DND-41 (cell line): ENCODE data around the gene GRM7.

Experiments
- ATAC-seq: fragments of 200-7000 bp; cut with Tn5 transposase; 3 replicates; pipeline ENCODE4 v1.9.1; 2021; ENCODE audit warnings: low read depth; ENCODE audit not compliant: insufficient read depth
- DNase-seq: peaks from one replicate; pipeline ENCODE4 v3.0.0-alpha.2; 2020
- H2AFZ ChIP-seq: 2 replicates; pipeline ENCODE4 v1.6.0; 2012; ENCODE audit warnings: low read depth, low read length
- H3K27ac ChIP-seq: 2 replicates; pipeline ENCODE4 v1.5.1; 2012; ENCODE audit warnings: low read length, inconsistent platforms
- H3K27me3 ChIP-seq: fragments of 200-600 bp; sonication (generic); 2 replicates; pipeline ENCODE4 v1.6.0; 2012; ENCODE audit warnings: low read length, mild to moderate bottlenecking, inconsistent platforms; ENCODE audit not compliant: insufficient read depth, poor library complexity
- H3K36me3 ChIP-seq: 2 replicates; pipeline ENCODE4 v1.5.1; 2012; ENCODE audit warnings: low read length, inconsistent platforms; ENCODE audit not compliant: insufficient read depth
- H3K4me1 ChIP-seq: 2 replicates; pipeline ENCODE4 v1.5.1; 2012; ENCODE audit warnings: mild to moderate bottlenecking, low read length; ENCODE audit not compliant: insufficient read depth
- H3K4me2 ChIP-seq: 2 replicates; pipeline ENCODE4 v1.6.0; 2012; ENCODE audit warnings: mild to moderate bottlenecking, moderate library complexity, low read length, inconsistent platforms; ENCODE audit not compliant: insufficient read depth
- H3K4me3 ChIP-seq, 2 experiments: fragments of 200-600 bp in 1 of 2; shearing (Covaris generic) in 1 of 2; 2 replicates each; pipeline ENCODE4 v1.5.1; 2012 to 2016; ENCODE audit warnings: inconsistent platforms in 2 of 2, low read length in 2 of 2, mild to moderate bottlenecking in 2 of 2, low read depth in 1 of 2, moderate library complexity in 1 of 2
- H3K79me2 ChIP-seq: 2 replicates; pipeline ENCODE4 v1.6.0; 2012; ENCODE audit warnings: low read length, inconsistent platforms; ENCODE audit not compliant: insufficient read depth
- H3K9ac ChIP-seq: 2 replicates; pipeline ENCODE4 v1.6.0; 2012; ENCODE audit warnings: low read depth, mild to moderate bottlenecking, inconsistent platforms, low read length, moderate library complexity
- H3K9me3 ChIP-seq: 2 replicates; pipeline ENCODE4 v1.5.1; 2012; ENCODE audit warnings: low read length, moderate library complexity, mild to moderate bottlenecking, inconsistent platforms; ENCODE audit not compliant: insufficient read depth, severe bottlenecking
- H4K20me1 ChIP-seq: 2 replicates; pipeline ENCODE4 v1.6.0; 2012; ENCODE audit warnings: low read length; ENCODE audit not compliant: insufficient read depth
- EZH2 ChIP-seq: IDR thresholded peaks from 3 replicates; pipeline ENCODE4 v1.6.1; 2012; ENCODE audit warnings: borderline replicate concordance, low read depth, mild to moderate bottlenecking, moderate library complexity, low read length, inconsistent platforms; ENCODE audit not compliant: severe bottlenecking
- TF ChIP-seq, protein P1 (sequence below): IDR thresholded peaks from 2 replicates; pipeline ENCODE4 v1.5.1; 2012; ENCODE audit warnings: borderline replicate concordance, low read length, moderate library complexity, mild to moderate bottlenecking; ENCODE audit not compliant: poor library complexity, severe bottlenecking; ENCODE audit errors: extremely low read depth

GRM7 gene

DNA sequence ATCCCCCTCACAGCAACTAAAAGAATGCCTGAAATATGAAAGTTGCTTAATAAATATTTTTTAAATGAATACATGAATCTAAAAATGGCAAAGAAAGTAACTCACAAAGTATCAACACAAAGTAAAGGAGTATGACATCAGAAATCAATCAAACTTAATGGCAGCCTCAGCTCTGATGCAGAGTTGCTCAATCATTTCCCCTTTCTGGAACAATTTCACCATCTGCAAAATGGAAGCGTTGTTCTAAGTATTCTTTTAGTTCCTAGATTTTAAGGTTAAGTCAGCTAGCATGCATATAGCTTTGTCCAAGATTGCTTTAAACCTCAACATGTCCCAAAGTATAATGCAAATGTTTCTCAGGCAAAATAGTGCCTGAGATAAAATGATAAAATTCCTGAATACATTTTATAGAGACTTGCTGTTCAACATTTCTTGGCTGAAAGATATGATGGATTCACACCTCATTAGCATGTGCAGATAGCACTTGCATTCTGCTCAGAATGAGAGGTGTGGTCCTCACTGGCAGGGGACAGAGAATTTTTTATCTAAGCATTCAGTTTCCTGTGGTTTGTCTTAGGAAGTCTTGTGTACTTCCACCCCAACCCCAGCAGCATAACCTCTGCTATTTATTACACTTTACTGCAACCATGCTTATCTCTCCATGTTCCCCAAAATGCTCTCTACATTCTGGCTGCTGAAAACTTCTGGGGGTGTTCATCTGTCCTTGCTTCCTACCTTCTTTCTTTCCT is 429.3 kb downstream of the GRM7 start:
- Histone ChIP-seq H2AFZ (no peak overlapping the region), H4K20me1 (no peaks in the 10 kb centered on the region), H3K27ac (no peak overlapping the region), H3K4me2 (no peak overlapping the region), H3K79me2 (no peaks in the 10 kb centered on the region), H3K36me3 (no peaks in the 10 kb centered on the region), H3K4me3 (no peak overlapping the region), H3K4me1 (no peaks in the 10 kb centered on the region), H3K9ac (no peak overlapping the region), H3K9me3 (no peaks in the 10 kb centered on the region), H3K27me3 (no peaks in the 10 kb centered on the region)
- TF ChIP-seq EZH2 = no peak
- TF ChIP-seq, protein P1, sequence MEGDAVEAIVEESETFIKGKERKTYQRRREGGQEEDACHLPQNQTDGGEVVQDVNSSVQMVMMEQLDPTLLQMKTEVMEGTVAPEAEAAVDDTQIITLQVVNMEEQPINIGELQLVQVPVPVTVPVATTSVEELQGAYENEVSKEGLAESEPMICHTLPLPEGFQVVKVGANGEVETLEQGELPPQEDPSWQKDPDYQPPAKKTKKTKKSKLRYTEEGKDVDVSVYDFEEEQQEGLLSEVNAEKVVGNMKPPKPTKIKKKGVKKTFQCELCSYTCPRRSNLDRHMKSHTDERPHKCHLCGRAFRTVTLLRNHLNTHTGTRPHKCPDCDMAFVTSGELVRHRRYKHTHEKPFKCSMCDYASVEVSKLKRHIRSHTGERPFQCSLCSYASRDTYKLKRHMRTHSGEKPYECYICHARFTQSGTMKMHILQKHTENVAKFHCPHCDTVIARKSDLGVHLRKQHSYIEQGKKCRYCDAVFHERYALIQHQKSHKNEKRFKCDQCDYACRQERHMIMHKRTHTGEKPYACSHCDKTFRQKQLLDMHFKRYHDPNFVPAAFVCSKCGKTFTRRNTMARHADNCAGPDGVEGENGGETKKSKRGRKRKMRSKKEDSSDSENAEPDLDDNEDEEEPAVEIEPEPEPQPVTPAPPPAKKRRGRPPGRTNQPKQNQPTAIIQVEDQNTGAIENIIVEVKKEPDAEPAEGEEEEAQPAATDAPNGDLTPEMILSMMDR = no peak
- no peak for DNase-seq
- no peak for ATAC-seq

DNA sequence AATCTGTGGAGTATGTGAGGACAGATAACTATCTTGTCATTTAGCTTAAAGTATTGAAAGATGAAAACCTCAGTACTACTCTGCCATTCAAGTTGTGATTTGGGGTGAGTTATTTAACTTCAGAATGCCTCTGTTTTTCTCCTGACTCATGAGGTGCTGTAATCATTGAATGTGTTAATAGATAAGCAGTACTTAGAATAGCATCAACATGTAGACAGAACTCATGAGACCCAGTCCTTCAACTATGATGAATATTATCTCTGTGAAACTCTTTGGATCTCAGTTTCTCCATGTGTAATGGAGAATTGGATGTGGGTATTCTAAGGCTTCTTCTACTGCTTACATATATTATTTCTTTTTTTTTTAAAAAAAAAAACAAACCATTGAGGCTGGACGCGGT is 431.4 kb downstream of the GRM7 start:
- no peaks in the 10 kb centered on the region for H3K4me1 ChIP-seq
- DNase-seq (no peak), ATAC-seq (no peak)
- no peak overlapping the region for H3K4me2 ChIP-seq
- no peaks in the 10 kb centered on the region for H3K27me3 ChIP-seq
- TF ChIP-seq, protein P1 = no peak
- TF ChIP-seq EZH2 = no peak
- no peaks in the 10 kb centered on the region for H3K9me3 ChIP-seq
- H3K27ac ChIP-seq = no peak overlapping the region
- no peaks in the 10 kb centered on the region for H3K36me3 ChIP-seq
- no peak overlapping the region for H3K9ac ChIP-seq
- H2AFZ ChIP-seq = no peak overlapping the region
- no peaks in the 10 kb centered on the region for H3K79me2 ChIP-seq
- no peaks in the 10 kb centered on the region for H4K20me1 ChIP-seq
- H3K4me3 ChIP-seq = no peak overlapping the region

DNA sequence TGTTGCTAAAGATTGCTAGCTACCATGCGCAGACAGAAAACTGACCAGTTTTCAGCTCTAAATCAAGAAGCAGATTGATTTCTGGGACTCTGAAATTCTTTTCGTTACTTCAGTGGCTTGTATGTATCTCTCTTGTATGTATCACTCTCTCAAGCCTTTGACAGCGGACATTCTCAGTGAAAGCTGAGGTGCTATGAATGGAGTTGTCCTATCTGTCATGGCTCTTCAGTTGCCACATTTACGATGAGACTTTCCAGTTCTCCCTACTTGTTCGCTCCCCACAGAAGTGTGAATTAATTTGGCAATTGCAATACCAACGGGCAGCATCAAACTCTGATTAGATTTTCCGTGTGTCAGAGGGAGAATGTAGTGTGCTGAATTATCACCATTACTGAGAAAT is 432.4 kb downstream of the GRM7 start:
- Histone ChIP-seq H3K79me2 (no peaks in the 10 kb centered on the region), H3K36me3 (no peaks in the 10 kb centered on the region), H4K20me1 (no peaks in the 10 kb centered on the region), H3K27ac (no peak overlapping the region), H3K4me3 (no peak overlapping the region), H3K27me3 (no peaks in the 10 kb centered on the region), H3K4me1 (no peaks in the 10 kb centered on the region), H3K9ac (no peak overlapping the region), H2AFZ (no peak overlapping the region), H3K9me3 (no peaks in the 10 kb centered on the region), H3K4me2 (no peak overlapping the region)
- TF ChIP-seq, protein P1 = no peak
- TF ChIP-seq EZH2 = no peak
- DNase-seq = no peak
- no peak for ATAC-seq
